Spleen (tissue), 7 donors: ENCODE results near the gene PUS7L.
"Not testable (repeated sequence)": the region's sequence is repeated elsewhere in the genome, so short reads cannot be mapped to it uniquely, and the experiment has no call there.

ENCODE experiments used
- POLR2AphosphoS5 ChIP-seq, 3 donors: sonication (generic); formaldehyde crosslinking; IDR thresholded peaks; one replicate each; pipeline ENCODE4 v1.5.1; 2017; ENCODE audit warnings: antibody characterized with exemption in 3 of 3
- TF ChIP-seq, protein P1 (sequence below), 11 experiments: fragments of 200-600 bp in 7 of 11; fragments of 450-650 bp in 4 of 11; sonication (generic) in 4 of 11; IDR thresholded peaks in 8 of 11; conservative IDR thresholded peaks in 3 of 11; 1 replicate in 7 of 11; 2 replicates in 4 of 11; pipeline versions ENCODE4 v1.4.0 to v1.8.0; 2016 to 2021; ENCODE audit warnings: antibody characterized with exemption in 11 of 11, inconsistent platforms in 4 of 11, mild to moderate bottlenecking in 1 of 11
- donor health status: DM: no; HTN: no; CAD: no; lungs with moderate emphysema.
- donor health status: DM: no; HTN: no; CAD: no.
- donor health status: DM: no; HTN: no; CAD: no.

DNA sequence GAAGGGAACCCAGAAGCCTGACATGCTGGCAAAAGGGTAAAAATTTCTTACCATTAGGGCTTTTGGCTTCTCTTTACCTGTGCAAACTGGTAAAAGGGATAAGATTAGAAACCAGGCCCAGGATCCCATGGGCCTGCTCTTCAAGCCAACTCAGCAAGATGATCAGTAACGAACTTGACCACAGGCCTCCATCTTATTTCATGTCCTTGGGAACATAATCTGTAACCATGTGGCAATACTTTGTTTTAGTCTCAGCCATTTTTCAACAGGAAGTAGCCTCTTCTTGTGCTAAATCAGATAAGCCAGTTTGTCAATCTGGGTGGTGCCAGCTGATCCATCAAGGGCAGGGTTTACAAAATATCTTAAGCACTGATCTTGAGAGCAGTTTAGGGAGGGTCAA is 57.4 kb downstream of the PUS7L start:
- TF ChIP-seq, protein P1, sequence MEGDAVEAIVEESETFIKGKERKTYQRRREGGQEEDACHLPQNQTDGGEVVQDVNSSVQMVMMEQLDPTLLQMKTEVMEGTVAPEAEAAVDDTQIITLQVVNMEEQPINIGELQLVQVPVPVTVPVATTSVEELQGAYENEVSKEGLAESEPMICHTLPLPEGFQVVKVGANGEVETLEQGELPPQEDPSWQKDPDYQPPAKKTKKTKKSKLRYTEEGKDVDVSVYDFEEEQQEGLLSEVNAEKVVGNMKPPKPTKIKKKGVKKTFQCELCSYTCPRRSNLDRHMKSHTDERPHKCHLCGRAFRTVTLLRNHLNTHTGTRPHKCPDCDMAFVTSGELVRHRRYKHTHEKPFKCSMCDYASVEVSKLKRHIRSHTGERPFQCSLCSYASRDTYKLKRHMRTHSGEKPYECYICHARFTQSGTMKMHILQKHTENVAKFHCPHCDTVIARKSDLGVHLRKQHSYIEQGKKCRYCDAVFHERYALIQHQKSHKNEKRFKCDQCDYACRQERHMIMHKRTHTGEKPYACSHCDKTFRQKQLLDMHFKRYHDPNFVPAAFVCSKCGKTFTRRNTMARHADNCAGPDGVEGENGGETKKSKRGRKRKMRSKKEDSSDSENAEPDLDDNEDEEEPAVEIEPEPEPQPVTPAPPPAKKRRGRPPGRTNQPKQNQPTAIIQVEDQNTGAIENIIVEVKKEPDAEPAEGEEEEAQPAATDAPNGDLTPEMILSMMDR (IDR thresholded peaks at IDR 0.05 in 8 of 11, conservative IDR thresholded peaks at IDR 0.05 in 3 of 11): not testable (repeated sequence)
- TF ChIP-seq POLR2AphosphoS5 (IDR thresholded peaks at IDR 0.05): not testable (repeated sequence)
